Gastrocnemius medialis (tissue), 4 donors: Measurements from ENCODE around the gene LTBP1. TPM values are rescaled to one million over a fixed set of nuclear protein-coding genes. Genes with fewer than 3 reads are reported as not detected.

Experiments
- ATAC-seq, 2 donors: fragments of 150-250 bp; one replicate each; pipeline ENCODE4 v1.9.1; 2016
- DNase-seq, 2 donors: peaks; one replicate each; pipeline ENCODE4 v3.0.0-alpha.2; 2019
- H3K27ac ChIP-seq, 4 donors: fragments of 200-600 bp; sonication (generic); 1 replicate in 1 of 4; 2 replicates in 3 of 4; pipeline ENCODE4 v1.5.1; 2016 to 2018; ENCODE audit warnings: mild to moderate bottlenecking in 2 of 4, moderate library complexity in 1 of 4
- H3K27me3 ChIP-seq, 3 donors: fragments of 200-600 bp; sonication (generic) in 2 of 3; 1 replicate in 1 of 3; 2 replicates in 2 of 3; pipeline versions ENCODE4 v1.5.1 to v1.6.0; 2016 to 2019; ENCODE audit warnings: mild to moderate bottlenecking in 1 of 3, moderate library complexity in 1 of 3
- H3K36me3 ChIP-seq, 2 donors: fragments of 200-600 bp; sonication (generic) in 1 of 2; one replicate each; pipeline ENCODE4 v1.5.1; 2017 to 2018
- H3K4me1 ChIP-seq, 2 donors: fragments of 200-600 bp; sonication (generic) in 1 of 2; one replicate each; pipeline ENCODE4 v1.5.1; 2016 to 2017; ENCODE audit warnings: mild to moderate bottlenecking in 2 of 2
- H3K4me3 ChIP-seq, 4 donors: fragments of 200-600 bp; sonication (generic) in 3 of 4; 1 replicate in 1 of 4; 2 replicates in 3 of 4; pipeline ENCODE4 v1.5.1; 2016 to 2019; ENCODE audit warnings: mild to moderate bottlenecking in 2 of 4
- H3K9me3 ChIP-seq, 3 donors: fragments of 200-600 bp; sonication (generic) in 2 of 3; 1 replicate in 1 of 3; 2 replicates in 2 of 3; pipeline ENCODE4 v1.5.1; 2016 to 2019
- POLR2A ChIP-seq, 2 donors: fragments of 450-650 bp; IDR thresholded peaks; one replicate each; pipeline ENCODE4 v1.6.1; 2017; ENCODE audit warnings: antibody characterized with exemption in 2 of 2, mild to moderate bottlenecking in 2 of 2, moderate library complexity in 2 of 2
- in situ Hi-C, 4 donors: fragments of 200-750 bp; cut with MboI; loops; one replicate each; pipeline versions ENCODE4 v1.15.0 to v1.8.0; 2017; ENCODE audit warnings: low sequenced_read_pairs in 4 of 4
- intact Hi-C: fragments of 100-400 bp; cut with DNase I; formaldehyde crosslinking; loops from one replicate; pipeline ENCODE4 v1.15.1; 2023; ENCODE audit warnings: low total_unique reads
- total RNA-seq, 4 donors: library from RNA; depleted of rRNA; stranded (reverse); fragments of >200 nt; gene quantifications; one replicate each; pipeline versions ENCODE4 v1.1.0 to v1.2.3, GENCODE V29; 2016
- TF ChIP-seq, protein P1 (sequence below), 5 experiments: fragments of 450-650 bp in 3 of 5; fragments of 200-600 bp in 2 of 5; sonication (generic) in 2 of 5; IDR thresholded peaks in 4 of 5; conservative IDR thresholded peaks in 1 of 5; 1 replicate in 4 of 5; 2 replicates in 1 of 5; pipeline ENCODE4 v1.5.1; 2016 to 2019; ENCODE audit warnings: antibody characterized with exemption in 5 of 5, mild to moderate bottlenecking in 3 of 5, moderate library complexity in 3 of 5

LTBP1 gene
- total RNA-seq, 4 donors from 2014 or later = 8.0 to 42.8 (median 18.4) TPM

DNA sequence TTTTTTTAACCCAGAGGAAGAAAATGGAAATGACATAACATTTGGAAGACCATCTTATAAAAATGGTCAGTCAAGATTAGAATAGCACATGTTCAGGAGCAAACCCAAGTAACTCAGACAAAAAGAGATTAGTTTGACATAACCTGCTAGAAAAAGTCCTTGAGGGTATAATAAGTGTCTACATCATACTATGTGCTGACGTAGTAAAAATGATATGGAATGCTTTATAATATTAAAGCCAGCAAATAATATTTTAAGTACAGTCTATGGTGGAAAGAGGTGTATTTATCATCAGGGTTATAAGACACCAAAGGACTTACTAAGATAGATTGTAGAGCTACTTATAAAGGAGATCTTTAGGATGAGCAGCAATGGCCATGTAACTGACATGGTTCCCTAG lies 169.0 kb downstream of the LTBP1 start:
- no peaks in the 10 kb centered on the region for H3K4me1 ChIP-seq
- H3K36me3 ChIP-seq = no peaks in the 10 kb centered on the region
- in situ Hi-C loops (no loop called here), intact Hi-C loops (no loop called here)
- H3K27ac ChIP-seq = no peak overlapping the region
- no peak overlapping the region for H3K4me3 ChIP-seq
- no peak for ATAC-seq
- no peak for DNase-seq
- TF ChIP-seq POLR2A (IDR thresholded peaks at IDR 0.05) = no peak
- TF ChIP-seq, protein P1, sequence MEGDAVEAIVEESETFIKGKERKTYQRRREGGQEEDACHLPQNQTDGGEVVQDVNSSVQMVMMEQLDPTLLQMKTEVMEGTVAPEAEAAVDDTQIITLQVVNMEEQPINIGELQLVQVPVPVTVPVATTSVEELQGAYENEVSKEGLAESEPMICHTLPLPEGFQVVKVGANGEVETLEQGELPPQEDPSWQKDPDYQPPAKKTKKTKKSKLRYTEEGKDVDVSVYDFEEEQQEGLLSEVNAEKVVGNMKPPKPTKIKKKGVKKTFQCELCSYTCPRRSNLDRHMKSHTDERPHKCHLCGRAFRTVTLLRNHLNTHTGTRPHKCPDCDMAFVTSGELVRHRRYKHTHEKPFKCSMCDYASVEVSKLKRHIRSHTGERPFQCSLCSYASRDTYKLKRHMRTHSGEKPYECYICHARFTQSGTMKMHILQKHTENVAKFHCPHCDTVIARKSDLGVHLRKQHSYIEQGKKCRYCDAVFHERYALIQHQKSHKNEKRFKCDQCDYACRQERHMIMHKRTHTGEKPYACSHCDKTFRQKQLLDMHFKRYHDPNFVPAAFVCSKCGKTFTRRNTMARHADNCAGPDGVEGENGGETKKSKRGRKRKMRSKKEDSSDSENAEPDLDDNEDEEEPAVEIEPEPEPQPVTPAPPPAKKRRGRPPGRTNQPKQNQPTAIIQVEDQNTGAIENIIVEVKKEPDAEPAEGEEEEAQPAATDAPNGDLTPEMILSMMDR (IDR thresholded peaks at IDR 0.05 in 4 of 5, conservative IDR thresholded peaks at IDR 0.05 in 1 of 5) = no peak
- no peaks in the 10 kb centered on the region for H3K9me3 ChIP-seq
- no peaks in the 10 kb centered on the region for H3K27me3 ChIP-seq

DNA sequence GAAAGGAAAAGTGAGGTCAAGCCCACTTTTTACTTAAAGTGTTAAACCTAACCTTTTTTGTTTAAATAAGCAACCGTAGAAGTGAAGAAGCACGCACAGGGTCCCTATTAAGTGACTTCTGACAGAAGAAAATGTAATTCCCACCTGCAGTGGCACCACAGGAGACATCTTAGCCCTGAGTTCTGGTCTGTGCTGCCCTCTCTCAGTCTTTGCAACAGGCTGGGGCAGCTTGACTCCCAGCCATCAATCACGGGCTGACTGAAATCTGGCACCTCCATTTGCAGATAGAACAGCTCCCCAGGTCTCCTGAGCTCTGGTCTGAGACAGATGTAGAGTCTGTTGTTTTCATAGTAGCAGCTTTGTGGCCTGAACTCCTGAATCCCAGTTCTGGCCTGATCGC lies 170.0 kb downstream of the LTBP1 start:
- intact Hi-C loops (no loop called here), in situ Hi-C loops (no loop called here)
- H3K36me3 ChIP-seq = no peaks in the 10 kb centered on the region
- H3K4me3 ChIP-seq = no peak overlapping the region
- H3K4me1 ChIP-seq = no peaks in the 10 kb centered on the region
- no peaks in the 10 kb centered on the region for H3K27me3 ChIP-seq
- no peak overlapping the region for H3K27ac ChIP-seq
- DNase-seq (no peak), ATAC-seq (no peak)
- no peak for TF ChIP-seq POLR2A (IDR thresholded peaks at IDR 0.05)
- TF ChIP-seq, protein P1 (IDR thresholded peaks at IDR 0.05 in 4 of 5, conservative IDR thresholded peaks at IDR 0.05 in 1 of 5) = no peak
- no peaks in the 10 kb centered on the region for H3K9me3 ChIP-seq

DNA sequence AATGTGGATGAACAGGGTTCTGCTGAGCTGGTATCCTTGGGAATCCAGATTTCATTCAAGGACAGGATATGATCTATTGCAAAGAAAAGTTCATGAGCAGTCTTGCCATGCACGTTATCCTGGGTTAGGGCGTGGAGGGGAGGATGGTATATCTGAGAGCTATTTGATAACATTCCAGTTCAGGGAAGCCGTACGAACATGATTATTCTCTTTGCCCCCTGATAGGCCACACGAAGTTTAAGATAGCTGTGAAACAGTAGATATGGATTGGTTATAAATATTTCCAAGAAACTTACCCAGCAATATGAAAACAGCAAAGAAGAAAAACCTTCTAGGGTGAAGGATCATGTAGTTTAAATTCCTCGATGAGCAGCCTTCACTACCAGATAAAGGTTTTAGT lies 171.9 kb downstream of the LTBP1 start:
- in situ Hi-C loops = no loop called here
- H3K27ac ChIP-seq = no peak overlapping the region
- intact Hi-C loops = no loop called here

DNA sequence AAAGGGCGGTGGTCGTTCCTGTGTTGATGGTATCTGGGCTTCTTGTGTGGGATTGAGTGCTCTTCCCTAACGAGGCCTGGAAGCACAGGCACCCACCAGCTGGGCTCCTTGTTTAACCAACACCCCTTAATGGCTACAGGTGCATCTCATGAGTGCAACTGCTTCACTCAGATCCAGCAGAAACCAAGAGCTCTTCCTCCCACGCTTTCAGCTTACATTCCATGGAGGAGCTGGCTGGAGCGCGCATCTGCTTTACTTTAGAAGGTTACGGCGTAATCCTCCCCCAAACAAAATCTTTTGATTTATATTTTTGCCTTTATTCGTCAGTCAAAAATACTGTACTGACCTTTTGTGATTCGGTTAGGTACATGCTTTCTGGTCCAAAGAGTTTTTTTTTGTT lies 174.7 kb downstream of the LTBP1 start:
- Histone ChIP-seq H3K27ac (no peak overlapping the region), H3K4me3 (no peak overlapping the region), H3K4me1 (no peaks in the 10 kb centered on the region), H3K27me3 (no peaks in the 10 kb centered on the region), H3K36me3 (no peaks in the 10 kb centered on the region), H3K9me3 (no peaks in the 10 kb centered on the region)
- DNase-seq (no peak), ATAC-seq (no peak)
- in situ Hi-C loops = no loop called here
- TF ChIP-seq, protein P1 (IDR thresholded peaks at IDR 0.05 in 4 of 5, conservative IDR thresholded peaks at IDR 0.05 in 1 of 5) = no peak
- no peak for TF ChIP-seq POLR2A (IDR thresholded peaks at IDR 0.05)
- intact Hi-C loops = no loop called here

More for the DNA sequence above, 171.9 kb downstream of the LTBP1 start:
- ATAC-seq (no peak), DNase-seq (no peak)
- H3K4me1 ChIP-seq = no peaks in the 10 kb centered on the region
- H3K9me3 ChIP-seq = no peaks in the 10 kb centered on the region
- no peaks in the 10 kb centered on the region for H3K36me3 ChIP-seq
- no peaks in the 10 kb centered on the region for H3K27me3 ChIP-seq
- TF ChIP-seq, protein P1 (IDR thresholded peaks at IDR 0.05 in 4 of 5, conservative IDR thresholded peaks at IDR 0.05 in 1 of 5) = no peak
- no peak for TF ChIP-seq POLR2A (IDR thresholded peaks at IDR 0.05)
- H3K4me3 ChIP-seq = no peak overlapping the region

DNA sequence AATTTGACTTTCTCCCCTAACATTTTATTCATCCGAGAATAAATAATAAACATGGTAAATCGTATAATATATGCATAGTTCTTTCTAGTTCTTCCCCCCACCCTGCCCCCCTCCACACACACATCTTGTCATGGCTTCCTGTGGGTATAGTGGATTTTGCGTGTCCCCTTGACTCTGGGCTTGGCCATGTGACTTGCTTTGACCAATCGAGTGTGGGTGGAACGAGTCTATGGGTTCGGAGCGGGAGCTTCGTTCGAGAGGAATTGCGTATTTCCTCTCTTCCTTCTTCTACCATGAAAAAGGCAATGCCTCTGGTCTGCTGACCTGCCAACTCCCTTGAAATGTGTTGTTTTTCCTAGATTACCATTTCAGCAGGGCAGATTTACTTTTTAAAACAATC lies 175.2 kb downstream of the LTBP1 start:
- Histone ChIP-seq H3K9me3 (no peaks in the 10 kb centered on the region), H3K27ac (no peak overlapping the region), H3K4me3 (no peak overlapping the region), H3K4me1 (no peaks in the 10 kb centered on the region), H3K27me3 (no peaks in the 10 kb centered on the region), H3K36me3 (no peaks in the 10 kb centered on the region)
- intact Hi-C loops (no loop called here), in situ Hi-C loops (no loop called here)
- no peak for ATAC-seq
- no peak for DNase-seq
- TF ChIP-seq, protein P1 (IDR thresholded peaks at IDR 0.05 in 4 of 5, conservative IDR thresholded peaks at IDR 0.05 in 1 of 5) = no peak
- no peak for TF ChIP-seq POLR2A (IDR thresholded peaks at IDR 0.05)
